GM20431 (cell line): ENCODE data around the gene PHF19.

Experiments used
- in situ Hi-C: fragments of 300-500 bp; cut with MseI, MboI; formaldehyde crosslinking; loops from one replicate; pipeline ENCODE4 v1.15.0; 2020; ENCODE audit warnings: low sequenced_read_pairs; ENCODE audit not compliant: unreplicated experiment

The PHF19 gene

GRCh38 chr9:120830865-120831264 lies 46.1 kb downstream of the PHF19 start:
- in situ Hi-C loops, result no loop called here

- in situ Hi-C loops, result no loop called here
These were observed 46.8 kb downstream of the PHF19 start for GRCh38 chr9:120830151-120830550.

- in situ Hi-C loops, result no loop called here
These were observed 47.3 kb downstream of the PHF19 start for GRCh38 chr9:120829650-120830049.

- in situ Hi-C loops, result no loop called here
These were observed 56.9 kb downstream of the PHF19 start for GRCh38 chr9:120820095-120820494.

- in situ Hi-C loops, result no loop called here
These were observed 58.4 kb downstream of the PHF19 start for GRCh38 chr9:120818595-120818994.

GRCh38 chr9:120815075-120815474 lies 61.9 kb downstream of the PHF19 start:
- in situ Hi-C loops, result no loop called here

GRCh38 chr9:120808931-120809330 lies 68.1 kb downstream of the PHF19 start:
- in situ Hi-C loops, result no loop called here

GRCh38 chr9:120807607-120808379 lies 69.2 kb downstream of the PHF19 start:
- in situ Hi-C loops, result no loop called here
